ENCODE data around the gene C1QTNF12. TPM values are rescaled to one million over a fixed set of nuclear protein-coding genes. Genes with fewer than 3 reads are reported as not detected.
A peak's percentile ranks its signal among the peaks of the same experiment; 100 is the strongest.
"Not testable (repeated sequence)": the region's sequence is repeated elsewhere in the genome, so short reads cannot be mapped to it uniquely, and the experiment has no call there.

C1QTNF12 gene
- total RNA-seq, 2 donors from 2014 or later = 5.2 to 5.6 TPM

DNA sequence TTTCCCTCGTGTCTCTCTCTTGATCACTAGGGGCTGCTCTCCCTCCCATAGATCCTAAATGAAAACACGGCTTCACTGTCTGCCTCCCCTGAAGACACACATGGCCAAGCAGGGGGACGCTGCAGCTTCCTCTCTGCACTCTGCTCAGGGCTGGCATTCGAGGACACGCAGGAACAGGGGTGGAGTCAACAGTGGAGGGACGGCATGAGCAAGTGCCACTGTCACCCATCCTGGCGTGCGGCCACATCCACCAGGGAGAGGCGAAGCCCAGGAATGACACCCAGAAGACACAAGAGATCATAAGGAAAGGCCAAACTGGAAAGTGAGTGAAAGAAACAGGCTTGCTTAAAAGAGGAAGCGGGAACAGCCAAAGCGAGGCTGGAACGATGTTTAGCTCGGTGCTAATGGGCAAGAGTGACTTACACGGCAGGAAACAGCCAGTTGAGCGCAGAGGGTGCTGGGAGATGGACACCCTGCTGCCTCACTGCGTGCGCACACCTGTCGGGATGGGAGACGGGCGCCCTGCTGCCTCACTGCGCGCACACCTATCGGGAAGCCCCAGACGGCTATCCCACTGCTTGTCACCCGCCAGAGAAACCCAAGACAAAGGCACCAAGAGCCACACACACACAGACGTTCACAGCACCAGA, 13.6 kb upstream of the C1QTNF12 start:
- Mint-ChIP-seq H3K36me3 (peaks cover 6% of the 10 kb centered on the region), H3K4me1 (ENCODE audit: low read depth in 2 of 2) (peaks cover 13 to 24% of the 10 kb centered on the region in 2 donors), H3K27me3 (no peaks in the 10 kb centered on the region), H3K4me3 (no peak overlapping the region), H3K27ac (no peak overlapping the region), H3K9me3 (no peaks in the 10 kb centered on the region)
- DNase-seq (ENCODE audit: low spot score) (no peak), ATAC-seq (no peak)

DNA sequence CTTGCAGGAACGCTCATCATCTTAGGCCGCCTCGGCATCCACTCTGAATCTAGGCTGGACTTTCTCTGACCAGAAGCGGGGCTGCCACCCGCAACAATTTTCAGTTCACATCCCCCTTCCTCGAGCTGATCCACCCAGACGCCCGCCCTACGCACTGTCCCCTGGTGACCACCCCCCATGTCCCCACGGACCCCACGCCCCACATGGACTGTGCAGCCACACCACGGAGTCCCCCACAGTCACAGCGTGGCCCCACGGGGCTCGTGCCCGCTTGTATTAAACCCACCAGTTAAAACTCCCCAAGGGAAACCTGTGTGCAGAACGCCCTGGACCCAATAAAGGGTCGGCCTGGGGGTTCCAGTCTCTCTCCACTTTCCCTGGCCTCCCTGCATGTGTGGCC, 13.0 kb upstream of the C1QTNF12 start:
- DNase-seq (ENCODE audit: low spot score) (no peak), ATAC-seq (no peak)
- Mint-ChIP-seq H3K36me3 (peaks cover 6% of the 10 kb centered on the region), H3K9me3 (no peaks in the 10 kb centered on the region), H3K27me3 (no peaks in the 10 kb centered on the region), H3K4me1 (ENCODE audit: low read depth in 2 of 2) (peaks cover 13 to 24% of the 10 kb centered on the region in 2 donors), H3K27ac (no peak overlapping the region), H3K4me3 (no peak overlapping the region)

- H3K27me3 Mint-ChIP-seq = no peaks in the 10 kb centered on the region
- no peaks in the 10 kb centered on the region for H3K9me3 Mint-ChIP-seq
- no peak overlapping the region for H3K27ac Mint-ChIP-seq
- peaks cover 13 to 24% of the 10 kb centered on the region in 2 donors for H3K4me1 Mint-ChIP-seq (ENCODE audit: low read depth in 2 of 2)
- H3K36me3 Mint-ChIP-seq = peaks cover 6% of the 10 kb centered on the region
- DNase-seq (ENCODE audit: low spot score) (no peak), ATAC-seq (no peak)
- H3K4me3 Mint-ChIP-seq = no peak overlapping the region
These were observed 12.6 kb upstream of the C1QTNF12 start for GRCh38 chr1:1259119-1259488.

DNA sequence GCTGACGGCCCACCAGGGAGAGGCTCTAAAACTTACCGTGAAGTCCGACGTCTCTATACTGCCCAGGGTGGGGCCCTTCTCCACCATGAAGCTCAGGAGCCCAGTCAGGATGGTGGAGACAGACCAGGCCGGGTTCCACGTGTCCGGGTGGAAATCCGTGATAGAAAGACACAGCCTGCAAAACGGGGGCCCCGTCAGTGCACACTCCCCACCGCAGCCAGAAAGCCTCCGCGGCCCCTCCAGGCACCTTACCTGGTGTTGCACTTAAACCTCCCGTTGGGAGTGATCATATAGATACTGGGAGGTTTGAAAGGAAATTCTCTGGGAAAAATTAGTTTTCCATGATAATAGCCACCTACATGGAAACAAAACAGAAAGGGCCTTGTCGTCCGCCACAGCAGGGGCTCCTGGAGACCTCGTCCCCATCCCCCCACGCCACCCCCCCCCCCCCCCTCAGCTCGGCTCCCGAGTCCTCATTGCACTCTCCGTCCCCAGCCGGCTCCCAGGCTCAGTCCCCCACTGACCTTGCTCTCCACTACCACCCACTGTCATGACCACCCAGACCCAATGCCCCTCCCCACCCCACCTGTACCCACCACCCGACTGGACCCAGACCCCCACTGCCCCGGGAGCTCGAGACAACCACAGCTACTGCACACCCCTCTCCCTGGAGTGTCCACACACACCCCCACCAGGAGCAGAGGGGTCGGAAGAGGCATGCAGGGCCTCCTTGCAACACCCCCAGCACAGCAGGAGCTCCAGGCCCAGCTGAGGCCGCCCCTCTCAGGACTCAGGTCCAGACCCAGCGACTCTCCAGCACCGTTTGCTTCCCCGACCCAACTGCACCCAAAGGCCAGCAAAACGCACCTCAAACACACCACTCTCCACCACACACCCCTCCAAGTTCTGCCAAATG, 10.7 kb upstream of the C1QTNF12 start:
- H3K9me3 Mint-ChIP-seq = no peaks in the 10 kb centered on the region
- H3K4me3 Mint-ChIP-seq = no peak overlapping the region
- H3K36me3 Mint-ChIP-seq = peaks cover 11% of the 10 kb centered on the region
- no peak overlapping the region for H3K27ac Mint-ChIP-seq
- H3K4me1 Mint-ChIP-seq (ENCODE audit: low read depth in 2 of 2) = peaks cover 13 to 25% of the 10 kb centered on the region in 2 donors
- ATAC-seq (peak in 1 of 2 donors; percentile 3), DNase-seq (ENCODE audit: low spot score) (no peak)
- no peaks in the 10 kb centered on the region for H3K27me3 Mint-ChIP-seq

DNA sequence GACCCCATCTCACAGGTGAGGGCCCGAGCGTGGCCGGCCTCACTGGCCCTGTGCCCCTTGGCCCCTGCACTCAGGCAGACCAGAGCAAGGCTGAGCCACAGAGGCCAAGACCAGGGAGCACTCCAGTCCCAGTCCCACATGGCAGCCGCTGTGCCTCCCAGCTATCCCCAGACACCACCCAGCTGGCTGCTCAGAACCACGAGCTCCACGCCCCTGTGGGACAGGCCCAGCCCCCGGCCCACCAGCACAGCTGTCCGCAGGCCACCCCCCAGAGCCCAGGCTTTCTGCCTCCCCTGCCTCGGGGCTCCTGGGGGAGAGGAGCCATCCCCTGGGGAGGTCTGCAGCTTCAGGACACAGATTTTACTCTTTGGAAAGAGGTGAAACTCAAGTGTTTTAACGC, 9.1 kb upstream of the C1QTNF12 start:
- H3K27ac Mint-ChIP-seq = no peak overlapping the region
- H3K4me3 Mint-ChIP-seq = no peak overlapping the region
- H3K27me3 Mint-ChIP-seq = no peaks in the 10 kb centered on the region
- ATAC-seq (no peak), DNase-seq (ENCODE audit: low spot score) (no peak)
- H3K4me1 Mint-ChIP-seq (ENCODE audit: low read depth in 2 of 2) = peaks cover 13 to 23% of the 10 kb centered on the region in 2 donors
- H3K9me3 Mint-ChIP-seq = no peaks in the 10 kb centered on the region
- H3K36me3 Mint-ChIP-seq = peaks cover 6% of the 10 kb centered on the region

- H3K27ac Mint-ChIP-seq = no peak overlapping the region
- no peak for DNase-seq (ENCODE audit: low spot score)
- H3K4me1 Mint-ChIP-seq (ENCODE audit: low read depth in 2 of 2) = peaks cover 11 to 22% of the 10 kb centered on the region in 2 donors
- no peaks in the 10 kb centered on the region for H3K9me3 Mint-ChIP-seq
- H3K36me3 Mint-ChIP-seq = peaks cover 5% of the 10 kb centered on the region
- ATAC-seq = no peak
- H3K4me3 Mint-ChIP-seq = no peak overlapping the region
- H3K27me3 Mint-ChIP-seq = no peaks in the 10 kb centered on the region
These were observed 8.6 kb upstream of the C1QTNF12 start for GRCh38 chr1:1255078-1255477.

- peaks cover 5% of the 10 kb centered on the region for H3K36me3 Mint-ChIP-seq
- no peaks in the 10 kb centered on the region for H3K9me3 Mint-ChIP-seq
- H3K27me3 Mint-ChIP-seq = no peaks in the 10 kb centered on the region
- no peak overlapping the region for H3K4me3 Mint-ChIP-seq
- no peak overlapping the region for H3K27ac Mint-ChIP-seq
- peaks cover 7 to 21% of the 10 kb centered on the region in 2 donors for H3K4me1 Mint-ChIP-seq (ENCODE audit: low read depth in 2 of 2)
- DNase-seq (ENCODE audit: low spot score) = no peak
- no peak for ATAC-seq
These were observed 8.1 kb upstream of the C1QTNF12 start for GRCh38 chr1:1254667-1254998.

DNA sequence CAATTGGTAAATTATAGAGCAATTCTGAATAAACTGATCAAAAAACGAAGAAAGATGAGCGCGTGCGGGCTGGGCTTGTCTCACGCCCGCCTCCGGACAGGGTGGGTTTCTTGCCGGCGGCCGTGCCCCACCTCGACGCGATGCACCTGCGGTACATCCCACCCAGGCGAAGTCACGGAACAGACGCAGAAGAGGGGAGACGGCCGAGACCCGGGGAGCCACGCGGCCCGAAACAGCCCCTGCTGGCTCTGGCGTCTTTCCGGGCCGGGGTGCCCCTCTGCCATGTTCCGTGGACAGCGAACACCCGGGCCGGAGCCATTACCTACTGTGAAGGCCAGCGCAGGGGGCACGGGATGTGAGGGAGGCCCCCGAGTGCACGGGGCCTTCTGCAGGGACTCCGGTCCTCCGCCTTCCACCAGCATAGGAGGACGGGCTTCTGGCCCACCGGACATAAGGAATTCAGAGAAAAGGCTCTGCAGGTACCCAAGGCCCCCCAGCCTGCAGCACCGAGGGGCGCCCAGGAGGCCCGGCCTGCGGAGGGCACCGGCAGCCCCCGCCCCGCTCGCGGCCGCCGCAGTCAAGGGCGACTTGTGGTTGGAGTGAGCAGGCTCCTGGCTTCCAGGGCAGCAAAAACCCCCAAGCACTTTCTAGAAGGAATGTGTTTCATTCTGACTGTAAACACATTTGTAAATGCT, 7.6 kb upstream of the C1QTNF12 start:
- ATAC-seq = no peak

GRCh38 chr1:1253314-1253713, 6.8 kb upstream of the C1QTNF12 start:
- Mint-ChIP-seq H3K36me3 (peaks cover 5% of the 10 kb centered on the region), H3K4me3 (no peak overlapping the region), H3K27me3 (no peaks in the 10 kb centered on the region), H3K9me3 (no peaks in the 10 kb centered on the region), H3K27ac (peak overlapping the region; percentile 21 to 45), H3K4me1 (ENCODE audit: low read depth in 2 of 2) (peaks cover 5 to 19% of the 10 kb centered on the region in 2 donors)
- no peak for DNase-seq (ENCODE audit: low spot score)
- no peak for ATAC-seq

More for the DNA sequence above, 7.6 kb upstream of the C1QTNF12 start:
- H3K27ac Mint-ChIP-seq = no peak overlapping the region
- H3K36me3 Mint-ChIP-seq = peaks cover 5% of the 10 kb centered on the region
- no peaks in the 10 kb centered on the region for H3K9me3 Mint-ChIP-seq
- DNase-seq (ENCODE audit: low spot score) = no peak
- no peak overlapping the region for H3K4me3 Mint-ChIP-seq
- peaks cover 5 to 19% of the 10 kb centered on the region in 2 donors for H3K4me1 Mint-ChIP-seq (ENCODE audit: low read depth in 2 of 2)
- no peaks in the 10 kb centered on the region for H3K27me3 Mint-ChIP-seq

DNA sequence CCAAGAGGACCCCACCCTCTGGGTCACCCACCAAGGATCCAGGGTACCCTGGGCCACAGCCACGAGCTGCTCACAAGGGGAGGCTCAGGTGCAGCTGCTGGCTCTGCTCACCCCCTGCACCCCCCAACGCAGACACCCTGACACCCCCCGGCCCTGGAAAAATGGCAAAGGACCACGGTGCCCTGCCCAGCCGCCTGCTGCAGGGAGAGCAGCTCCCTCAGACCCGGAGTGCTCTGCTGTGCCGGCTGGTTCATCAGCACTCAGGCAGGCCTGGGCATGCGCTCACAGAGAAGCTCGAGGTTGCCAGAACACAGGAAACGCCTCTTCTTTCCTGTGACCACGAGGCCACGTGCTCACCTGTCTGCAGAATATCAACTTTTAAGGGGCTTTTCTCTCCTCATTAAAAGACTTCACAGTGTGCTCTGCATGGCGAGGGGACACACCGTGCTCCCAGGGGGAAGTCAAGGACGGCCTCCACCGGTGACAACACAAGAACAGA, 4.3 kb upstream of the C1QTNF12 start:
- peak overlapping the region; percentile 34 for H3K4me3 Mint-ChIP-seq
- no peaks in the 10 kb centered on the region for H3K9me3 Mint-ChIP-seq

GRCh38 chr1:1248009-1248913, 1.7 kb upstream of the C1QTNF12 start:
- not testable (repeated sequence) for H3K9me3 Mint-ChIP-seq; DNase-seq (ENCODE audit: low spot score); H3K4me3 Mint-ChIP-seq; H3K36me3 Mint-ChIP-seq; ATAC-seq; H3K27ac Mint-ChIP-seq; H3K27me3 Mint-ChIP-seq; H3K4me1 Mint-ChIP-seq (ENCODE audit: low read depth in 2 of 2)

More for the DNA sequence above, 4.3 kb upstream of the C1QTNF12 start:
- ATAC-seq (peak; percentile 63 to 73), DNase-seq (ENCODE audit: low spot score) (no peak)
- Mint-ChIP-seq H3K36me3 (peaks cover 5% of the 10 kb centered on the region), H3K27ac (no peak overlapping the region), H3K4me1 (ENCODE audit: low read depth in 2 of 2) (peaks cover 5 to 14% of the 10 kb centered on the region in 2 donors), H3K27me3 (no peaks in the 10 kb centered on the region)

GRCh38 chr1:1247341-1247913, 905 bp upstream of the C1QTNF12 start:
- no peak for DNase-seq (ENCODE audit: low spot score)
- Mint-ChIP-seq H3K9me3 (no peaks in the 10 kb centered on the region), H3K27me3 (no peaks in the 10 kb centered on the region), H3K27ac (no peak overlapping the region), H3K36me3 (no peaks in the 10 kb centered on the region), H3K4me3 (no peak overlapping the region), H3K4me1 (ENCODE audit: low read depth in 2 of 2) (peaks cover 5 to 8% of the 10 kb centered on the region in 2 donors)
- no peak for ATAC-seq
